Measurements from ENCODE around the gene KLRK1. TPM values are rescaled to one million over a fixed set of nuclear protein-coding genes. Genes with fewer than 3 reads are reported as not detected.

KLRK1 gene
- total and polyA plus RNA-seq, 12 donors = 0.25 to 5.2 (median 1.4) TPM; not detected in 2

GRCh38 chr12:10409392-10409791 lies 19.6 kb upstream of the KLRK1 start, which contains the start of gene KLRC4:
KLRC4 (minus strand) TSS chr12:10409757; CDS start chr12:10409575, 182 bp downstream.
- H3K27ac ChIP-seq = no peak within 1 kb of the TSS
- H3K36me3 ChIP-seq (replicated peaks in 1 of 2) = no peaks in the 10 kb centered on the region
- H3K4me1 ChIP-seq (replicated peaks in 1 of 2) = no peaks in the 10 kb centered on the region
- DNase-seq = no peak
- intact Hi-C loops (cut with DNase I) = no loop called here
- WGBS, 4 donors = 0 to 48% (median 0%) methylated on average over 1 of the region's 1 CpG
- no peak for TF ChIP-seq POLR2A (IDR thresholded peaks at IDR 0.05)
- TF ChIP-seq CTCF (IDR thresholded peaks at IDR 0.05) = no peak
- peaks cover 0 to 5% (median 0%) of the 10 kb centered on the region in 3 donors for H3K9me3 ChIP-seq (replicated peaks in 1 of 3)
- no peaks in the 10 kb centered on the region for H3K27me3 ChIP-seq
- no peak within 1 kb of the TSS for H3K4me3 ChIP-seq

DNA sequence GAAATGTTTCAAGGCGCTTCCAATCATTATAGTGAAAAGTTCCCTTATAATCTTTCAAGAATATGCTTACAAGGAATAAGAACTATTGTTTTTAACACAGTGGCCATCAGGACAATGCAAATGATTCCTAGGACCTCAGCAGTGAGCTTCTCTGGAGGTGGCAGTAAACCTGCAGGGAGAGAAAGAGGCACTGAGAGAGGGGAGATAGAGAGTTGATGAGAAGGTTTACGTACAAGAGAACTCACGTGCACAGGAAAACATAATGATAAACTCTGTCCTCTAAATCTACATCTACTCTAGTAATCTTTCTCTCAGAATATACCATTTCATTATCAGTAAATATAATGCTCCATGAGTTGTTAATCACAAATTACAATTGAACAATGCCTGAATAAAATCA lies 19.0 kb upstream of the KLRK1 start:
- no peaks in the 10 kb centered on the region for H3K27me3 ChIP-seq
- H3K4me1 ChIP-seq (replicated peaks in 1 of 2) = no peaks in the 10 kb centered on the region
- no peak overlapping the region for H3K4me3 ChIP-seq
- H3K36me3 ChIP-seq (replicated peaks in 1 of 2) = no peaks in the 10 kb centered on the region
- WGBS, 4 donors = 76 to 88% (median 80%) methylated on average over 3 of the region's 3 CpGs
- TF ChIP-seq CTCF (IDR thresholded peaks at IDR 0.05) = no peak
- TF ChIP-seq POLR2A (IDR thresholded peaks at IDR 0.05) = no peak
- H3K27ac ChIP-seq = no peak overlapping the region
- intact Hi-C loops (cut with DNase I) = no loop called here
- H3K9me3 ChIP-seq (replicated peaks in 1 of 3) = peaks cover 0 to 5% (median 0%) of the 10 kb centered on the region in 3 donors
- no peak for DNase-seq

- no peak overlapping the region for H3K27ac ChIP-seq
- no peak overlapping the region for H3K4me3 ChIP-seq
- no peaks in the 10 kb centered on the region for H3K9me3 ChIP-seq (replicated peaks in 1 of 3)
- WGBS, 4 donors = 57 to 81% (median 72%) methylated on average over 1 to 4 of the region's 4 CpGs
- intact Hi-C loops (cut with DNase I) = no loop called here
- no peaks in the 10 kb centered on the region for H3K27me3 ChIP-seq
- H3K4me1 ChIP-seq (replicated peaks in 1 of 2) = no peaks in the 10 kb centered on the region
- no peak for TF ChIP-seq POLR2A (IDR thresholded peaks at IDR 0.05)
- peak in 5 of 7 donors; percentile 13 to 43 (median 17) for DNase-seq
- no peaks in the 10 kb centered on the region for H3K36me3 ChIP-seq (replicated peaks in 1 of 2)
These were observed 16.9 kb upstream of the KLRK1 start for GRCh38 chr12:10406725-10407124.

- no peaks in the 10 kb centered on the region for H3K36me3 ChIP-seq (replicated peaks in 1 of 2)
- no peak overlapping the region for H3K27ac ChIP-seq
- TF ChIP-seq CTCF (IDR thresholded peaks at IDR 0.05) = no peak
- TF ChIP-seq POLR2A (IDR thresholded peaks at IDR 0.05) = no peak
- H3K4me1 ChIP-seq (replicated peaks in 1 of 2) = no peaks in the 10 kb centered on the region
- DNase-seq = no peak
- WGBS, 4 donors = 90 to 96% (median 92%) methylated on average over 5 of the region's 5 CpGs
- intact Hi-C loops (cut with DNase I) = no loop called here
- H3K4me3 ChIP-seq = no peak overlapping the region
- no peaks in the 10 kb centered on the region for H3K9me3 ChIP-seq (replicated peaks in 1 of 3)
- no peaks in the 10 kb centered on the region for H3K27me3 ChIP-seq
These were observed 15.5 kb upstream of the KLRK1 start for GRCh38 chr12:10405294-10405693.

DNA sequence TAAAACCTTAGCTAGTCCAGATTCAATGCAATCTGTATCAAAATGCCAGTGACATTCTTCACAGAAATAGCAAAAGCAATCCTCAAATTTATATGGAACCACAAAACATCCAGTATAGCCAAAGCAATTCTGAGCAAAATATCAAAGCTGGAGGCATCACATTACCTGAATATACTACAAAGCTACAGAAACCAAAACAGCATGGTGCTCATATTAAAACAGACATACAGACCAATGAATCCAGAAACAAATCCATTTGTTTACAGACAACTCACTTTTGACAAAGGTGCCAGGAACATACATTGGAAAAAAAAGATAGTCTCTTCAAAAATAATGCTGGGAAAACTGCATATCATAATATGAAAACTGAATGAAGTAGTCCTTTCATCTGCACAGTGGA lies 15.0 kb upstream of the KLRK1 start:
- intact Hi-C loops (cut with DNase I) = no loop called here
- Histone ChIP-seq H3K4me1 (replicated peaks in 1 of 2) (no peaks in the 10 kb centered on the region), H3K9me3 (replicated peaks in 1 of 3) (no peaks in the 10 kb centered on the region), H3K27me3 (no peaks in the 10 kb centered on the region), H3K4me3 (no peak overlapping the region), H3K36me3 (replicated peaks in 1 of 2) (no peaks in the 10 kb centered on the region), H3K27ac (no peak overlapping the region)
- DNase-seq = no peak
- TF ChIP-seq POLR2A (IDR thresholded peaks at IDR 0.05) = no peak
- no peak for TF ChIP-seq CTCF (IDR thresholded peaks at IDR 0.05)

Data from adrenal gland (tissue), 12 donors.